ENCODE measurements around the gene RARB. TPM values are rescaled to one million over a fixed set of nuclear protein-coding genes. Genes with fewer than 3 reads are reported as not detected.

RARB gene
- total and polyA plus RNA-seq, 9 of the 15 experiments (the other 6 are each of a cell fraction or from before 2014, with no cell fraction given) = 0.15 to 1.3 (median 0.27) TPM

DNA sequence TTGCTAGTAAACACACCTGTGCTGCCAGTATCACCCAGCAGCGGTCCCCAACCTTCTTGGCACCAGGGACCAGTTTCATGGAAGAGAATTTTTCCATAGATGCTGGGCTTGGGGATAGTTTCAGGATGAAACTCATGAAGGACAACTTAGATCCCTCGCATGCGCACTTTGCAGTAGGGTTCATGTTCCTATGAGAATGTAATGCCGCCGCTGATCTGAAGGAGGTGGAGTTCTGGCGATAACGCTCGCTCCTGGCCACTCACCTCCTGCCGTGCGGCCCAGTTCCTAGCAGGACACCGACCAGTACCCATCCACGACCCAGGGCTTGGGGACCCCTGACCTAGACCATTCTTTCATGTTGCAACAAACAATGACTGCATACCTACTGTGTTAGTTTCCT lies 146.9 kb downstream of the RARB start (continued):
- TF ChIP-seq CTCF (IDR thresholded peaks at IDR 0.05 in 2 of 3, conservative IDR thresholded peaks at IDR 0.05 in 1 of 3; ENCODE audit: insufficient read depth in 2 of 3, low read depth in 1 of 3, low read length in 3 of 3) (peak in 2 of 3 experiments; percentile 32 to 33; a peak in 3 of 6 replicates), HNRNPLL (IDR thresholded peaks at IDR 0.05; ENCODE audit: low read depth, low read length, poor library complexity, severe bottlenecking) (no peak), ELF1 (tag; IDR thresholded peaks at IDR 0.05) (no peak), ZNF766 (CRISPR knock-in tag; conservative IDR thresholded peaks at IDR 0.05) (no peak), CBFB (CRISPR knock-in tag; IDR thresholded peaks at IDR 0.05) (no peak)
- TF ChIP-seq, protein P1, sequence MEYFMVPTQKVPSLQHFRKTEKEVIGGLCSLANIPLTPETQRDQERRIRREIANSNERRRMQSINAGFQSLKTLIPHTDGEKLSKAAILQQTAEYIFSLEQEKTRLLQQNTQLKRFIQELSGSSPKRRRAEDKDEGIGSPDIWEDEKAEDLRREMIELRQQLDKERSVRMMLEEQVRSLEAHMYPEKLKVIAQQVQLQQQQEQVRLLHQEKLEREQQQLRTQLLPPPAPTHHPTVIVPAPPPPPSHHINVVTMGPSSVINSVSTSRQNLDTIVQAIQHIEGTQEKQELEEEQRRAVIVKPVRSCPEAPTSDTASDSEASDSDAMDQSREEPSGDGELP (CRISPR knock-in tag; IDR thresholded peaks at IDR 0.05; ENCODE audit: borderline replicate concordance) = no peak
- TF ChIP-seq, protein P2, sequence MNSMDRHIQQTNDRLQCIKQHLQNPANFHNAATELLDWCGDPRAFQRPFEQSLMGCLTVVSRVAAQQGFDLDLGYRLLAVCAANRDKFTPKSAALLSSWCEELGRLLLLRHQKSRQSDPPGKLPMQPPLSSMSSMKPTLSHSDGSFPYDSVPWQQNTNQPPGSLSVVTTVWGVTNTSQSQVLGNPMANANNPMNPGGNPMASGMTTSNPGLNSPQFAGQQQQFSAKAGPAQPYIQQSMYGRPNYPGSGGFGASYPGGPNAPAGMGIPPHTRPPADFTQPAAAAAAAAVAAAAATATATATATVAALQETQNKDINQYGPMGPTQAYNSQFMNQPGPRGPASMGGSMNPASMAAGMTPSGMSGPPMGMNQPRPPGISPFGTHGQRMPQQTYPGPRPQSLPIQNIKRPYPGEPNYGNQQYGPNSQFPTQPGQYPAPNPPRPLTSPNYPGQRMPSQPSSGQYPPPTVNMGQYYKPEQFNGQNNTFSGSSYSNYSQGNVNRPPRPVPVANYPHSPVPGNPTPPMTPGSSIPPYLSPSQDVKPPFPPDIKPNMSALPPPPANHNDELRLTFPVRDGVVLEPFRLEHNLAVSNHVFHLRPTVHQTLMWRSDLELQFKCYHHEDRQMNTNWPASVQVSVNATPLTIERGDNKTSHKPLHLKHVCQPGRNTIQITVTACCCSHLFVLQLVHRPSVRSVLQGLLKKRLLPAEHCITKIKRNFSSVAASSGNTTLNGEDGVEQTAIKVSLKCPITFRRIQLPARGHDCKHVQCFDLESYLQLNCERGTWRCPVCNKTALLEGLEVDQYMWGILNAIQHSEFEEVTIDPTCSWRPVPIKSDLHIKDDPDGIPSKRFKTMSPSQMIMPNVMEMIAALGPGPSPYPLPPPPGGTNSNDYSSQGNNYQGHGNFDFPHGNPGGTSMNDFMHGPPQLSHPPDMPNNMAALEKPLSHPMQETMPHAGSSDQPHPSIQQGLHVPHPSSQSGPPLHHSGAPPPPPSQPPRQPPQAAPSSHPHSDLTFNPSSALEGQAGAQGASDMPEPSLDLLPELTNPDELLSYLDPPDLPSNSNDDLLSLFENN (IDR thresholded peaks at IDR 0.05; ENCODE audit: low read depth in 2 of 2, low read length in 2 of 2) = no peak

All from K562 (cell line).